G401.6 (cell line): Measurements from ENCODE around the gene ANXA5.
"Not testable (repeated sequence)": the region's sequence is repeated elsewhere in the genome, so short reads cannot be mapped to it uniquely, and the experiment has no call there.

ENCODE experiments used
- FAIRE-seq: peaks from 2 replicates; lab custom pipeline; 2012; peaks lifted over from hg19 to GRCh38; lab: Jason Lieb, UNC

ANXA5 gene

GRCh38 chr4:121696581-121697461 lies at the start of gene ANXA5:
TSS of gene ANXA5 (minus strand) at chr4:121696980. CDS start at chr4:121696589, 391 bp downstream.
- FAIRE-seq = no peak

- no peak for FAIRE-seq
These were observed 46.0 kb upstream of the ANXA5 start for GRCh38 chr4:121742794-121743193.

GRCh38 chr4:121741751-121742150 lies 45.0 kb upstream of the ANXA5 start:
- FAIRE-seq = no peak

DNA sequence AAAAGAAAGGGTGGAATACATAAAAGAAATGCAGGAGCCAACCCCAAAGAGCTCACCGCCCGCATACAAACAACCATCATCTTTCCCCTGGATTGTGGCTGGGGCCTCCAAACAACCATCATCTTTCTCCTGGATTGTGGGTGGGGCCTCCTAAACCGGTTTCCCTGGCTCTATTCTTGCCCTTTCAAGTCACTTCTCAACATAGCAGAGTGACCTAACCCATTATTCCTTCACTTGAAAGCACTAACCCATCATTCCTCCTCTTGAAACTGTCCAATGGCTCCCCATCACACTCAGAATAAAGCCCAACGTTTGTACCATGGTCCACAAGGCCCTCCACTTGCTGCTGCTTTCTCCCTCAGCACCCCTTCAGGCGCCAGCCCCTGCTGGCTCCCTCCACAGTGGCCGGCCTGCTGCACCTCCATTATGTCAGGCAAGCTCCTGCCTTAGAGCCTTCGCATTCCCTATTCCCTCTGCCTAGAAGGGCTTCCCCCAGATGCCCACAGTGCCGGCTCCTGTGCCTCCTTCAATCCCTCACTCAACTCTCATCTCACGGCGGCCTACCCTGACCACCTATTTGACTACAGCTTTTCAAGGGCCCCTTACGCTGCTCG lies 44.1 kb upstream of the ANXA5 start:
- no peak for FAIRE-seq

DNA sequence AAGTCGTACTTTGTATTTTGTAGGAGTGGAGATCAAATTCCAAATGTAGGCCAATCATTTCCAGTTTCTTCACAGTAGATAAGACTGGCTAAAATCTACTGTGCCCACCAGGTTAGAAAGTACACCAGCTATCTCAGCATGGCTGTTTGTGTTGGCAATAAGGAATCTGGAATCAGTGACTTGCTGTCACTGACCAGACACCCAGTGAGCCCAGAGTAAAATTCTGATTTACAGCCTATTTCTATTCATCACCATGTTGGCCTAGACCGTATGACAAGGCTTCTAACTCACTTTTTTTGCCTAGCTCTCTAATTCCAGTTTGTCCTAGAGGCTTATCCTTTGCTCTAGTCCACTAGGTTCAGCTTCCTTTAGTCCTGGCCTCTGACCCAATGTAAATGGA lies 42.8 kb upstream of the ANXA5 start:
- no peak for FAIRE-seq

GRCh38 chr4:121738780-121739535 lies 42.2 kb upstream of the ANXA5 start:
- FAIRE-seq = no peak

DNA sequence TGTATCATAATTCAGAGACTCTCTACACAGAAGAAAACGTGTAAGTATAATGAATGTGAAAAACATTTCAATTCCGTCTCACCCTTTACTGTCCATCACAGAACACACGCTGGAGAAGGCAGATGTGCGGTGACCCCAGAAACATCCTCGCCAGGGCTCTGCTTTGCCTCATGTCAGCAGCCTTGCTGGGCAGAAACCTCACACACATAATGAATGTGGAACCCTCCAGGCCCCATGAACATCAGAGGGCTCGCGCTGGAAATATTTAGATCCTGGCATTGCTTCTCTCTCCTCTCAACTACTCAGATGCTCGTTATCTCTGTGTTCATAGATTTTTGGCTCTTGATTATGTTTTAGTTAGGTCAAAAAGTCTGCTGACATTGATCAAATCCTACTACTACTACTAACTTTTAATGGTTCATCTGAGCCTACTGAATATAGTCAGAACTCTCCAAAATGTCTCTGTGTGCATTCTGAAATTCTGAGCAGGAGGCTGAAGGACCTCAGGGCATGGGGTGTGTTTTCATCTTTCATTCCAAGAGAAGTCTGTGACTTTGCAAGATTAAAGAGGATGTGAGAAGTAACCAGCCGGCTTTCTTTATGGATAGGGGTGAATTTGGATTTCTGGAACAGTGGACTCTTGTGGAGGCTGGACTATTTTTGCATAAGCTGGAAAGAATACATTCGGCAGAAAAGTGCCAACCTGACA lies 41.2 kb upstream of the ANXA5 start:
- no peak for FAIRE-seq

DNA sequence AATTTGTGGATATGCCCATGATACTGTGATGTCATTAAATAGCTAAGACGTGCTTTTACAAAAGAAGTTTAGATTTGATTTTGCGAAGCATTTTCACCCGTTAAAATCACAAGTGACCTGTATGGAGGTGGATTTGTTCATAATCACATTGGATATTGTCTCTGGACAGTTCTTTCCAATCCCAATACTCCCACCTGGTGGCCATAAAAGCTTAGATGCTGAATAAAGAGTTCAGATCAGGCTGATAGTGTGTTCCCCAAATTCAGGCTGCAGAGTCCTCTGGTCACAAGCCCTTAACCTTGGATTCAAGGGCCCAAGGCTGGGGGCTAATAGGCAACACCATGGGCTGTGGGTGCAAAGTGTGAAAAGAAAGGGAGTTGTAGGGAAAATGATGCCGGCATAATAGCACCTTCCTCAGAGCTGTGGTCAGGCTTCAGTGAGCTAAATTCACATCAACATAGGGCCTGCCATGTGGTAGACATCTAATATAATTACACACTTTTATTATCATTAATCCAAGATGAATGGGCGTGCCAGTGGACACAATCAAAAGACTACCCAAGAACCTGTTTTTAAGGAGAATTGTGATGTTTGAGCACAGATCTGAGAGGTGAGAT lies 40.1 kb upstream of the ANXA5 start:
- peak; percentile 82 for FAIRE-seq

DNA sequence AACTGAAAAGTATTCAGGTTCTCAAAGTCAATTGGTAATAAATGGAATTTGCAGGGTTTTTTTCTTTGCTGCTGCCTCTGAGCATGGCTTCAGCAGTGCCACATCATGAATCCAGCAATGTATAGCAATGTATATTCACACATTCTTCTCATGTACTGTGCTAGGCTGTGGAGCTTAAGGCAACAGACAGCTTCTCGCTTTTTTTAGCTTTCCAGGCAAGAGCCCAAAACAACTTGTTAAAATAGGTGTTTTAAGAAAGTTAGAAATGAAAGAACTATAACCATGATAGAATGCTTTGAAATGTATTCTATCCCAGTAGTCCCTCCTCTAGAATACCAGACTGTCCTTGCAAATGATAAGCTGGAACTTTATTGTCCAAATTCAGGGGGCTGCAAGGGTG lies 37.8 kb upstream of the ANXA5 start:
- FAIRE-seq = no peak

- FAIRE-seq = no peak
These were observed 37.2 kb upstream of the ANXA5 start for GRCh38 chr4:121733942-121734341.

- not testable (repeated sequence) for FAIRE-seq
These were observed 33.0 kb upstream of the ANXA5 start for GRCh38 chr4:121729753-121730152.

- no peak for FAIRE-seq
These were observed 32.0 kb upstream of the ANXA5 start for GRCh38 chr4:121728798-121729226.

DNA sequence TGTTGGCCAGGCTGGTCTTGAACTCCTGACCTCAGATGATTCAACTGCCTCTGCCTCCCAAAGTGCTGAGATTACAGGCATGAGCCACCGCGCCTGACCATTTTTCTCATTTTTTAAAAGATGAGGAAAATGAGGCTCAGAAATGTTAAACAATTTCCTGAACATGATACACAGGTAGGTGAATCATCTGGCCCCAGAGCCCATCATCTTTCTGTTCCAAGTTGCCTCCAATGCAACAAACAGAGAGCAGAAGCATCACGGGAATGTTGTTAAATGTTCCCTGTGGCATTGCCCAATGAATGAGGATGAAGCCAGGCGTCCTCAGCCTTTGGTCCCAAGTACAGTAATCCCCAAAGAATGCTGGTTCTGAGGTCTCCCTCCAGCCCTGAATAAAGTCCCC lies 31.3 kb upstream of the ANXA5 start:
- no peak for FAIRE-seq

DNA sequence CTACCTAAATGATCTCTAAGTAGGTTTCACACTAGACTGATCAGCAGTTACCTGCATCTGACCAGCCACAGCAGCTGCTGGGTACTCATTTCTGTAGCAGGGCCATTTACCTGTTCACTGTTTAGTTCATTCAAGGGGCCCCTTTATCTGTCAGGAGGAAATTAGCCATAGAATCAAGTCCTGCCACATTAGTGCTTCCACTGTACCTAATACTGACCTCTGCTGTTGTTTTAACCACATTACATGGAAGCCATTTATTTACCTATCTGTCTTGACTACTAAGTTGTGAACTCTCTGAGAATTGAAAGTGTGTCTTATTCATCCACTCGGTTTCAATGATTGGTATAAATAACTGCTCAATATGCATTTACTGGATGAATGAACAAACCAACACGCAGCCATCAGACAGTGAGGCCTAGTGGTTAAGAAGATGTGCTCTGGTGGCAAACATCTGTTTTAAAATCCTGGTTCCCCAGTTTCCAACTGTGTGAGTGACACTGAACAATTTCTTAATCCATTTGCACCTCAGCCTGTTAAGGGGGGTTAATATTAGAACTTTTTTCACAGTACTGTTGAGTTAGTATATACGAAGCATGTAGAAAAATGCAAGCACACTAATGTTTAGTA lies 30.0 kb upstream of the ANXA5 start:
- peak; percentile 94 for FAIRE-seq

DNA sequence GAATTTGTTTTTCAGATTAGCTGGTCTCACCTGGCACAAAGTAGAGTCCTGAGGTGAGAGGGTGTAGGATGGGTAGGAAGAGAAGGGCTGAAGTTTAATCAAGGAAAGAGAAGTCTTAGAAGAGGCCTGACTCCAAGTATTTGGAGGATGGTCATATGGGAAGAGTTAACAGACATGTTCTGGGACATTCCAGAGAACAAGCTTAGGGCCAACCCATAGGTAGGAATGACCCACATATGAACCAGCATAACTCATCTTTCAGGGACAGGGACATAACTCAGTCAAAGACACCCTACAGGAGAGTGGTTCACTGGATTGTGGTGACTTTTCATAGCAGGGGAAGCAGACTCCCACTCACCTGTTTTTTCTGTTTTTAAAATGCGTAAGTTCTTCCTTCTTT lies 27.9 kb upstream of the ANXA5 start:
- FAIRE-seq = no peak

DNA sequence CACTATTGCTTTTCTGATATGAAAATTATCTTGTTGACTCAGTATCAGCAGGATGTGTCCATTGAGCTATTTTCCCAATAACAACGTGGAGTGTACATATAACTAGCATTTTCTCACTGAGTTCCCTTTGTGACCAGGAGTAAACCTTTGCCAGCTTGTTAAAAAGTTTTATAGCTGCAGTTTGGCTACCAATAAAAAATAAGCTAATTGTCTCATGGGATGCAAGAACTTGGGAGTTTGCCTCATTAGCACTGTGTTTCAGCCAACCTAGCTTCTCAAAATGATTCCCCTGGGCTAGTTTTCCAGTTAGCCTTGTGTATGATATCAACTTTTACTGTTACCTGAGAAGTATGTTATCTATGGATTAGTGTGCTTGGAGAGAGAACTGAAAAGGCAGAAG lies 24.9 kb upstream of the ANXA5 start:
- FAIRE-seq = no peak

DNA sequence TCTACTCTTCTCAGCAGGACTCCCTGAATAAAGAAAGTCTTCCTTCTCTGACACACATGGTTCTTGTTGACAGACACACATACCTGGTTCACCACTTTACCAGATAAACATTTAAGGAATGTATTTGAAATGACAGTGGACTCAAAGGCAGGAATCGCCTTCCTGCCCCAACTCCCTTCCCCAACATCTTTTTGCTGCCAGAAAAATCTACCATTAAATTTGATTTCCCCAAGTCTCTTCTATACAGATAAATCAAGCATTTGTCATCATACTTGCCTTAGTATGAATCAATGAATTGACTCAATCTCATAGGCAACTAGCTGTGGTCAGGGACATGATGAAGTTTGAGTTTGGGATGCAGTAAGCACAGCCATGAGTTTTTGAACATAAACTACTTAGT lies 23.3 kb upstream of the ANXA5 start:
- FAIRE-seq = no peak

DNA sequence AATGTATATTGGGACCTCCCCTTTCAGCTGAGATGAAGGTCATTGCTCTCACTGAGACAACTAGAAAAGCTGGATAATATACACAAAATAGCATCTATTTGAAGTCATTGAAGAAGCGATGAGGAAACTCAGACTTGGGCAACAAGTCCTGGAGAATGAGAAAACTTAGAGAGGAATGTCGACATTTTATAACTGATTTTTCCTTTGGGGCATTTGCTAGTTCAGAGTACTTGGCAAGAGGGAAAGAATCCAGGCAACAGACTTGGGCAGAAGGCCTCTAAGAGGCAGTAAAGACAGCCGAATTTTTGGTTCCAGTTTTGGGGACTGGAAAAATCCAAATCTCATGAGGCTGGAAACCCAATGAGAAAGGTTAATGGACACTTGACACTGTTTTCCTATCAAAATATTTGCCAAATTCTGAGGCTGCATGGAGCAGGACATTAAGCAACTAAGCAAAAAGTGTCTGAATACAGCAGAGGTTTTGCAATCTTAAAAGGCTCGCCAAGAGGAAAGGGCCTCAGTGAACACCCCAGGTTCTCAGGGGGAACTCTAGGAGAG lies 21.0 kb upstream of the ANXA5 start:
- no peak for FAIRE-seq

DNA sequence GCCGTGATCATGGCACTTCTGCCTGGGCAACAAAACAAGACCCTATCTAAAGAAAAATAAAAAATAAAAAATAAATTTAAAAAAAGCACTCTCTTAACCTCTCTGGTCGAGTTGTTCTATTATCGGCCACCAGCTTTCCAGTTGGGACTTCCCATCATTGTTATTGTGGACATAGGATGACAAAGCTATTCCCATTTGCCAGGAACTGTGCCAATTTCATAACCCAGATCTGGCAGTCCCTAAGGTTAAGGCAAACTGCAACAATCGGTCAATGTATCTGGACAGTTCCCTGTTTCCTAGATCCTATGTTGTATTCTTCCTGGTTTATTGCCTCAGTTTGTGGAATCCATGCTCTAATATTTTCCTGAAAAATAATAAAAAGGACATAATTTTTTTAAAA lies 17.8 kb upstream of the ANXA5 start:
- FAIRE-seq = no peak

GRCh38 chr4:121712783-121713182 lies 16.0 kb upstream of the ANXA5 start:
- FAIRE-seq = no peak

- FAIRE-seq = no peak
These were observed 15.3 kb upstream of the ANXA5 start for GRCh38 chr4:121712001-121712651.
